Measurements from ENCODE around the gene EPB41L4A. TPM values are rescaled to one million over a fixed set of nuclear protein-coding genes. Genes with fewer than 3 reads are reported as not detected.

EPB41L4A gene
- total and polyA plus RNA-seq, 2 donors (not counting 1 experiment from before 2014, with no cell fraction given), result 0.23 to 0.50 TPM

DNA sequence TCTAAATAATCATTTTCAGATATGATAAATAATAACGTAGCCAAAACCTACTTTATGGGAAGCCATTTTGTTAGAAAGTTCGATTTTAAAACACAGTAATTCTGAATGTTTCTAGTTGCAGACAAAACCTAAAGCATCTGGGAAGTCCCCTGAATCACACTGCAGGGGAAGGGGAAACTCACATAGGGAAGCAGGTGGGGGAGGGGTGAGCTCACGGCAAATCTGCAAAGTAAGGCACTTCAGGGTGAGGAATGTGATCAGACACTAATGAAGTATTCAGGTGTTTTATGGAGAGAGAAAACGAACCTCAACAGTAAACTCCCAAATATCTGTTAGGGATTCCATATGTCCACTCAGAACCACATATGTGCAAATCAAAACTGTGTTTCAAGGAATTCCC is 70.7 kb downstream of the EPB41L4A start:
- Histone ChIP-seq H3K27ac (ENCODE audit: insufficient read depth, low read length) (no peak overlapping the region), H3K4me3 (replicated peaks in 1 of 4; ENCODE audit: control extremely low read depth in 1 of 4, insufficient read depth in 1 of 4, low read depth in 3 of 4, low read length in 4 of 4) (no peak overlapping the region), H3K79me2 (ENCODE audit: control insufficient read depth, insufficient read depth, low read length) (no peaks in the 10 kb centered on the region), H3K4me1 (ENCODE audit: control insufficient read depth, extremely low read depth, insufficient read depth, low read length) (no peaks in the 10 kb centered on the region), H4K20me1 (ENCODE audit: control insufficient read depth, extremely low read depth, insufficient read depth, low read length) (no peaks in the 10 kb centered on the region), H3K36me3 (ENCODE audit: control insufficient read depth, insufficient read depth, low read length) (no peaks in the 10 kb centered on the region), H2AFZ (ENCODE audit: low read length) (no peak overlapping the region), H3K4me2 (ENCODE audit: extremely low read depth, insufficient read depth, low read length) (no peak overlapping the region), H3K9me3 (ENCODE audit: control insufficient read depth, insufficient read depth, low read depth, low read length) (no peaks in the 10 kb centered on the region), H3K27me3 (ENCODE audit: control insufficient read depth, insufficient read depth, low read length) (no peaks in the 10 kb centered on the region), H3K9ac (ENCODE audit: insufficient read depth, low read length) (no peak overlapping the region)
- TF ChIP-seq CTCF (conservative IDR thresholded peaks at IDR 0.05 in 1 of 2, IDR thresholded peaks at IDR 0.05 in 1 of 2; ENCODE audit: low read depth in 1 of 2, low read length in 2 of 2), result no peak
- no peak for TF ChIP-seq EZH2 (IDR thresholded peaks at IDR 0.05; ENCODE audit: low read length, missing control alignments)
- DNase-seq (ENCODE audit: low read depth in 2 of 2), result no peak

DNA sequence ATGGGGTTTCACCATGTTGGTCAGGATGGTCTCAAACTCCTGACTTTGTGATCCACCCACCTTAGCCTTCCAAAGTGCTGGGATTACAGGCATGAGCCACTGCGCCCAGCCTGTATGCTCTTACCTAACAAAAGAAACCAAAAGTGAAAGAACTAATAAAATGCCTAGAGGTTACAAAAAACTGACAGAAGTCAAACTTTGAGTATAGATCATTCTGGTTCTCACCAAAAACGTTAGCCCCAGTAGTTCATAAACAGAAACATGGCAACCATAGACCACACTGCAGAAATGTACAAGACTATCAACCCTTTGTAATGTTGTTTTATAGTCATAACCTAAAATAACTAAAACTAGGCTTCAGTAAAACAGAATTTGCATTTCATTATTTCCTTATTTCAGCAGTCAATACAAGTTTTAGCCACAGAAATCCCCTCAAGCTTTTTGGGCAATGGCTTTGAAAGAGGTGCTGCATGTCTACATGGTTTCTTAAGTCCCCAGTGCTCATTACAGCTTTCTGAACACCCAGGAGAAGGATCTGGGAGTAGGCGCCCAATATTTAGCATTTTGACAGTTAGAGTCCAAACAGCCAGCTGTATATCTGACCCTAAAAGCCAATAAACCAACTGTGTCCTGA is 72.5 kb downstream of the EPB41L4A start:
- Histone ChIP-seq H3K27ac (ENCODE audit: insufficient read depth, low read length) (no peak overlapping the region), H3K9me3 (ENCODE audit: control insufficient read depth, insufficient read depth, low read depth, low read length) (no peaks in the 10 kb centered on the region), H4K20me1 (ENCODE audit: control insufficient read depth, extremely low read depth, insufficient read depth, low read length) (no peaks in the 10 kb centered on the region), H3K4me3 (replicated peaks in 1 of 4; ENCODE audit: control extremely low read depth in 1 of 4, insufficient read depth in 1 of 4, low read depth in 3 of 4, low read length in 4 of 4) (no peak overlapping the region), H3K79me2 (ENCODE audit: control insufficient read depth, insufficient read depth, low read length) (no peaks in the 10 kb centered on the region), H3K4me2 (ENCODE audit: extremely low read depth, insufficient read depth, low read length) (no peak overlapping the region), H3K36me3 (ENCODE audit: control insufficient read depth, insufficient read depth, low read length) (no peaks in the 10 kb centered on the region), H3K27me3 (ENCODE audit: control insufficient read depth, insufficient read depth, low read length) (no peaks in the 10 kb centered on the region), H3K4me1 (ENCODE audit: control insufficient read depth, extremely low read depth, insufficient read depth, low read length) (no peaks in the 10 kb centered on the region), H3K9ac (ENCODE audit: insufficient read depth, low read length) (no peak overlapping the region), H2AFZ (ENCODE audit: low read length) (no peak overlapping the region)
- no peak for DNase-seq (ENCODE audit: low read depth in 2 of 2)
- TF ChIP-seq EZH2 (IDR thresholded peaks at IDR 0.05; ENCODE audit: low read length, missing control alignments) (no peak), CTCF (conservative IDR thresholded peaks at IDR 0.05 in 1 of 2, IDR thresholded peaks at IDR 0.05 in 1 of 2; ENCODE audit: low read depth in 1 of 2, low read length in 2 of 2) (no peak)

DNA sequence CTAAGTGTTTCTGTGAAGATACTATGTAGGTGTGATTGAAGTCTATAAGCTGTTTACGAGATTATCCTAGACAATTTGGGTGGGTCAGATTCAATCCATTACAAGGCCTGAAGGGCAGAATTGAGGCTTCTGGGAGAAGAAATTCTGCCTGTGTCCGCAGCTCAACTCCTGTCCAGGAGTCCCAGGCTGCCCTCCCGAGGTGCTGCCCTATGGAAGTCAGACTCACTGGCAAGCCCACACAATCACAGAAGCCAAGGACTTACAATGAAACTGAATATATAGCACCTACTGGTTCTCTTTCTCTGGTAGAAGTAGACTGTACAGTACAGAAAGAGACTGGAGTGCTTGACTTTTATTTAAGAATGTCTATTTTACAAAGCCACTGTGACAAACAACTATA is 74.5 kb downstream of the EPB41L4A start:
- no peaks in the 10 kb centered on the region for H3K9me3 ChIP-seq (ENCODE audit: control insufficient read depth, insufficient read depth, low read depth, low read length)
- TF ChIP-seq CTCF (conservative IDR thresholded peaks at IDR 0.05 in 1 of 2, IDR thresholded peaks at IDR 0.05 in 1 of 2; ENCODE audit: low read depth in 1 of 2, low read length in 2 of 2) (no peak), EZH2 (IDR thresholded peaks at IDR 0.05; ENCODE audit: low read length, missing control alignments) (no peak)

More for the DNA sequence above, 74.5 kb downstream of the EPB41L4A start:
- no peaks in the 10 kb centered on the region for H3K27me3 ChIP-seq (ENCODE audit: control insufficient read depth, insufficient read depth, low read length)
- no peak overlapping the region for H3K9ac ChIP-seq (ENCODE audit: insufficient read depth, low read length)
- H2AFZ ChIP-seq (ENCODE audit: low read length), result no peak overlapping the region
- no peaks in the 10 kb centered on the region for H3K79me2 ChIP-seq (ENCODE audit: control insufficient read depth, insufficient read depth, low read length)
- H3K4me2 ChIP-seq (ENCODE audit: extremely low read depth, insufficient read depth, low read length), result no peak overlapping the region
- no peak overlapping the region for H3K27ac ChIP-seq (ENCODE audit: insufficient read depth, low read length)
- H3K36me3 ChIP-seq (ENCODE audit: control insufficient read depth, insufficient read depth, low read length), result no peaks in the 10 kb centered on the region
- no peak for DNase-seq (ENCODE audit: low read depth in 2 of 2)
- H4K20me1 ChIP-seq (ENCODE audit: control insufficient read depth, extremely low read depth, insufficient read depth, low read length), result no peaks in the 10 kb centered on the region
- no peak overlapping the region for H3K4me3 ChIP-seq (replicated peaks in 1 of 4; ENCODE audit: control extremely low read depth in 1 of 4, insufficient read depth in 1 of 4, low read depth in 3 of 4, low read length in 4 of 4)
- H3K4me1 ChIP-seq (ENCODE audit: control insufficient read depth, extremely low read depth, insufficient read depth, low read length), result no peaks in the 10 kb centered on the region

Data from fibroblast of lung (primary cell).